B cell (primary cell): ENCODE results near the gene COL2A1. TPM values are rescaled to one million over a fixed set of nuclear protein-coding genes. Genes with fewer than 3 reads are reported as not detected.

Experiments used
- ATAC-seq: fragments of 200-7000 bp; cut with Tn5 transposase; one replicate; pipeline ENCODE4 v1.10.0; 2021; ENCODE audit warnings: low read depth, mild to moderate bottlenecking, moderate number of reproducible peaks, moderate library complexity
- CTCF ChIA-PET: fragments of 350-600 bp; sonication (Branson Sonifier 250); formaldehyde crosslinking; loops from one replicate; lab custom pipeline; 2021; ENCODE audit warnings: antibody characterized with exemption, inconsistent platforms; lab: Charles Lee
- POLR2A ChIA-PET: fragments of 350-600 bp; sonication (Branson Sonifier 250); formaldehyde crosslinking; loops from one replicate; lab custom pipeline; 2021; ENCODE audit warnings: antibody characterized with exemption; lab: Charles Lee
- DNase-seq: peaks from one replicate; pipeline ENCODE4 v3.0.0; 2013
- H2AFZ ChIP-seq: 2 replicates; pipeline ENCODE4 v1.6.1; 2012; ENCODE audit warnings: mild to moderate bottlenecking, low read depth, low read length; ENCODE audit not compliant: insufficient read depth, poor library complexity, severe bottlenecking
- H3K27ac ChIP-seq, 2 donors: 1 replicate in 1 of 2; 2 replicates in 1 of 2; pipeline ENCODE4 v1.5.1; 2012 to 2013; ENCODE audit warnings: low read length in 2 of 2, mild to moderate bottlenecking in 2 of 2, moderate library complexity in 1 of 2
- H3K27me3 ChIP-seq, 4 experiments: fragments of 200-600 bp in 1 of 4; sonication (generic) in 1 of 4; replicated peaks in 1 of 4; 1 replicate in 2 of 4; 2 replicates in 2 of 4; pipeline versions ENCODE4 v1.6.1 to v1.7.0; 2013 to 2016; ENCODE audit warnings: low read length in 3 of 4, mild to moderate bottlenecking in 2 of 4, mixed read lengths in 1 of 4, moderate library complexity in 1 of 4; ENCODE audit not compliant: insufficient read depth in 4 of 4, control insufficient read depth in 3 of 4; ENCODE audit errors: control extremely low read depth in 1 of 4
- H3K36me3 ChIP-seq, 2 experiments: replicated peaks in 1 of 2; 1 replicate in 1 of 2; 2 replicates in 1 of 2; pipeline versions ENCODE4 v1.6.1 to v1.7.1; 2013; ENCODE audit warnings: low read length in 1 of 2; ENCODE audit not compliant: insufficient read depth in 2 of 2, control insufficient read depth in 1 of 2; ENCODE audit errors: control extremely low read depth in 1 of 2, extremely low read depth in 1 of 2
- H3K4me1 ChIP-seq, 2 donors: fragments of 200-600 bp in 1 of 2; sonication (generic) in 1 of 2; 1 replicate in 1 of 2; 2 replicates in 1 of 2; pipeline versions ENCODE4 v1.5.1 to v1.6.1; 2013 to 2017; ENCODE audit warnings: low read length in 2 of 2; ENCODE audit not compliant: control insufficient read depth in 2 of 2, insufficient read depth in 2 of 2
- H3K4me2 ChIP-seq: replicated peaks from 2 replicates; pipeline ENCODE3; 2012; ENCODE audit warnings: mild to moderate bottlenecking, low read depth, low read length; ENCODE audit not compliant: poor library complexity, severe bottlenecking
- H3K4me3 ChIP-seq, 5 experiments: fragments of 200-600 bp in 1 of 5; sonication (generic) in 1 of 5; 1 replicate in 3 of 5; 2 replicates in 2 of 5; pipeline versions ENCODE4 v1.5.1 to v1.7.0; 2011 to 2016; ENCODE audit warnings: low read length in 4 of 5, mild to moderate bottlenecking in 4 of 5, low read depth in 2 of 5, control low read depth in 1 of 5, moderate library complexity in 1 of 5; ENCODE audit not compliant: insufficient read depth in 1 of 5; ENCODE audit errors: control extremely low read depth in 1 of 5, extremely low read depth in 1 of 5
- H3K79me2 ChIP-seq: fragments of 200-600 bp; sonication (generic); one replicate; pipeline ENCODE4 v1.6.0; 2016; ENCODE audit warnings: low read length; ENCODE audit not compliant: control insufficient read depth, insufficient read depth
- H3K9ac ChIP-seq: fragments of 200-600 bp; sonication (generic); 2 replicates; pipeline ENCODE4 v1.6.1; 2017; ENCODE audit warnings: mild to moderate bottlenecking, low read length, moderate library complexity
- H3K9me3 ChIP-seq, 3 donors: one replicate each; pipeline versions ENCODE4 v1.6.1 to v1.7.1; 2013; ENCODE audit warnings: low read length in 2 of 3; ENCODE audit not compliant: control insufficient read depth in 2 of 3, insufficient read depth in 1 of 3; ENCODE audit errors: control extremely low read depth in 1 of 3
- H4K20me1 ChIP-seq: 2 replicates; pipeline ENCODE4 v1.6.0; 2012; ENCODE audit warnings: mild to moderate bottlenecking, low read length; ENCODE audit not compliant: insufficient read depth, control insufficient read depth, poor library complexity, severe bottlenecking
- H3K27ac Mint-ChIP-seq: one replicate; pipeline ENCODE4 v1.8.0; 2021; ENCODE audit warnings: mixed read lengths
- H3K27me3 Mint-ChIP-seq: one replicate; pipeline ENCODE4 v1.8.0; 2021; ENCODE audit warnings: mixed read lengths
- H3K4me1 Mint-ChIP-seq: one replicate; pipeline ENCODE4 v1.8.0; 2021; ENCODE audit warnings: mixed read lengths
- H3K4me3 Mint-ChIP-seq: one replicate; pipeline ENCODE4 v1.8.0; 2021; ENCODE audit warnings: mixed read lengths
- H3K9me3 Mint-ChIP-seq: one replicate; pipeline ENCODE4 v1.8.0; 2022; ENCODE audit warnings: mixed read lengths; ENCODE audit not compliant: insufficient read depth
- EZH2 ChIP-seq: IDR thresholded peaks from 2 replicates; pipeline ENCODE4 v1.6.1; 2012; ENCODE audit warnings: borderline replicate concordance, low read depth, mild to moderate bottlenecking, moderate library complexity, low read length; ENCODE audit not compliant: insufficient read depth, poor library complexity, severe bottlenecking
- WGBS: methylation state at CpG from one replicate; pipeline ENCODE4 v1.1.5; 2013; ENCODE audit warnings: missing lambda C conversion rate; ENCODE audit not compliant: insufficient coverage; 5-methylcytosine and 5-hydroxymethylcytosine counted together
- intact Hi-C: fragments of 100-400 bp; cut with micrococcal nuclease; formaldehyde crosslinking; loops from one replicate; pipeline ENCODE4 v1.10.0; 2022
- polyA plus RNA-seq: library from polyadenylated mRNA; depleted of rRNA; stranded (reverse); fragments of >200 nt; gene quantifications from 2 replicates; pipeline ENCODE4 v1.2.3, GENCODE V29; 2012
- total RNA-seq, 2 donors: library from RNA; stranded (reverse); fragments of 120-200 nt in 1 of 2; gene quantifications; 1 replicate in 1 of 2; 2 replicates in 1 of 2; pipeline versions ENCODE4 v1.2.3 to v1.2.4, GENCODE V29; 2013 to 2022
- TF ChIP-seq, protein P1 (sequence below): fragments of 200-600 bp; IDR thresholded peaks from one replicate; pipeline ENCODE4 v1.8.0; 2022; ENCODE audit warnings: antibody characterized with exemption, mild to moderate bottlenecking

Gene COL2A1
- total and polyA plus RNA-seq, 2 donors (not counting 1 experiment from before 2014, with no cell fraction given): not detected

DNA sequence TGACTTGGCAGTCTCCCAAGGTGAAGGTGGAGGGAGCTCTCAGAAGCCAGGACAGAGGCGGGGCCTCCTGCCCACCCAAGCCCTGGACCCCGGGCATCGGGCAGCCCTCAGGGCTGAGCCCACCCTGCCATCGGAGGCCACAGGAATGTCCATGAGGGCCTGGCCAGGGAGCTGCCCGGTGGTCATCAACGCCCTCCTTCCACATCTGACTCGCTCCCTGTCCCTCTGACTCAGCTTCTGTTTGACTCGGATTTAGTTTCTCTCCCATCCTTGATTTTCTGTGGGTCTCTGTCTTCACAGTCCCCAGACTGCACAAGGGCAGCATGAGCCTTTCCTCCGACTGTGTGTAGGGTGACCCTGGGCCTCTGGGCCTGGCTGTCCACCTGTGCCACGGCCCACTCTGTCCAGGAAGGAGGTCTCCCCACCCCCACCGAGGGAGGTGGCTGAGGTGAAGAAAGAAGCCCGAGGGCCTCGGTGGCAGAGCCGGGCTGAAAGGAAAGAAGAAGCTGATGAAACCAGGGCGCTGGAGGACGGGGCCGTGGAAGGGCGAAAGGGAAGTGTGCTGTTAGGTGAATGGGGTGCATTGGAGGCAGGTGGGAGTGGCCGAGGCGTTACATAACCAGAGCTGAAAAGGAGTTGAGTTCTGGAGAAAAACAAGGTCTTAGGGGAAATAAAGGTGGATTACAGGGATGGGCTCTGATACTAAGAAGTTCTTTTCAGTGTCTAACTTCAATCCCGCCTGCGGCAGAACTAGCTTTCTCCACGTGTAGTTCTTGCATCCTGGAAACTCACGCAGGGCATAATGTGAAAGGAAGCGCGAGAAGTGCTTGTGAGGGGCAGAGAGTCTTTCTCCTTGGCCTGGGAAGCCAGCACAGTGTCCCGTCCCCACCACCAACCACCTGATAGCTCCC lies 57.6 kb downstream of the COL2A1 start:
- Mint-ChIP-seq H3K27me3 (peaks cover 24% of the 10 kb centered on the region), H3K9me3 (no peaks in the 10 kb centered on the region), H3K27ac (no peak overlapping the region), H3K4me3 (no peak overlapping the region), H3K4me1 (no peaks in the 10 kb centered on the region)
- no peak overlapping the region for H2AFZ ChIP-seq
- H3K27me3 ChIP-seq: peaks cover 0 to 14% (median 2%) of the 10 kb centered on the region in 4 experiments
- ATAC-seq (no peak), DNase-seq (no peak)
- CTCF ChIA-PET: interaction anchor here (0.9 to 1.2 kb wide), 3 partner anchors 17 to 211 kb away, joined by 3 to 4 read pairs (median 4); partner anchors contain the start of genes ASB8 and TMEM106C
- H3K9me3 ChIP-seq: peaks cover 0 to 9% (median 0%) of the 10 kb centered on the region in 3 donors
- intact Hi-C loops: no loop called here
- H3K9ac ChIP-seq: no peak overlapping the region
- peaks cover 0 to 4% of the 10 kb centered on the region in 2 donors for H3K4me1 ChIP-seq
- H3K4me3 ChIP-seq: no peak overlapping the region
- H3K79me2 ChIP-seq: no peaks in the 10 kb centered on the region
- no peaks in the 10 kb centered on the region for H4K20me1 ChIP-seq
- no peak for TF ChIP-seq EZH2
- TF ChIP-seq, protein P1, sequence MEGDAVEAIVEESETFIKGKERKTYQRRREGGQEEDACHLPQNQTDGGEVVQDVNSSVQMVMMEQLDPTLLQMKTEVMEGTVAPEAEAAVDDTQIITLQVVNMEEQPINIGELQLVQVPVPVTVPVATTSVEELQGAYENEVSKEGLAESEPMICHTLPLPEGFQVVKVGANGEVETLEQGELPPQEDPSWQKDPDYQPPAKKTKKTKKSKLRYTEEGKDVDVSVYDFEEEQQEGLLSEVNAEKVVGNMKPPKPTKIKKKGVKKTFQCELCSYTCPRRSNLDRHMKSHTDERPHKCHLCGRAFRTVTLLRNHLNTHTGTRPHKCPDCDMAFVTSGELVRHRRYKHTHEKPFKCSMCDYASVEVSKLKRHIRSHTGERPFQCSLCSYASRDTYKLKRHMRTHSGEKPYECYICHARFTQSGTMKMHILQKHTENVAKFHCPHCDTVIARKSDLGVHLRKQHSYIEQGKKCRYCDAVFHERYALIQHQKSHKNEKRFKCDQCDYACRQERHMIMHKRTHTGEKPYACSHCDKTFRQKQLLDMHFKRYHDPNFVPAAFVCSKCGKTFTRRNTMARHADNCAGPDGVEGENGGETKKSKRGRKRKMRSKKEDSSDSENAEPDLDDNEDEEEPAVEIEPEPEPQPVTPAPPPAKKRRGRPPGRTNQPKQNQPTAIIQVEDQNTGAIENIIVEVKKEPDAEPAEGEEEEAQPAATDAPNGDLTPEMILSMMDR: no peak
- no peak overlapping the region for H3K4me2 ChIP-seq
- WGBS: 53% methylated on average over 26 of the region's 27 CpGs
- POLR2A ChIA-PET: no interaction called here
- H3K36me3 ChIP-seq: no peaks in the 10 kb centered on the region
- H3K27ac ChIP-seq: no peak overlapping the region

DNA sequence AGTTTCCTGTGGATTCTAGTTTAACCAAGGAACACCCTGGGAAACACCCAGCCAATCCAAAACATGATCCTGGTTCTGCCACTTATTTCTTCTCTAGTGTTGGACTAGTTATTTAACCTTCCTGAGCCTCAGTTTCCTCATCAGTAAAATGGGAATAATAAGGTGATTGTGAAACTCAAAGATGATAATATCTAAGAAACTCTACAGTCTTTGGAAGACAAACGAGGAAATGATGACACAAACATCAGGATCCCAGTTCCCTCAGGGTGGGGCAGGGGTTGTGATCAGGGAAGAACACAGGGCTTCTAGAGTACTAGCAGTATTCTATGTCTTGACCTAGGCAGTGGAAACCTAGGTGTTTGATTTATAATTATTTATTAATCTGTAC lies 58.9 kb downstream of the COL2A1 start:
- POLR2A ChIA-PET: no interaction called here

More for the DNA sequence above, 58.9 kb downstream of the COL2A1 start:
- H3K36me3 ChIP-seq: no peaks in the 10 kb centered on the region
- no CpG with 5 or more reads among the region's 1 CpG for WGBS
- no peaks in the 10 kb centered on the region for H3K79me2 ChIP-seq
- H3K4me2 ChIP-seq: no peak overlapping the region
- peaks cover 0 to 9% (median 0%) of the 10 kb centered on the region in 3 donors for H3K9me3 ChIP-seq
- H3K9ac ChIP-seq: no peak overlapping the region
- H3K27ac ChIP-seq: no peak overlapping the region
- no peak for DNase-seq
- H3K4me1 ChIP-seq: peaks cover 0 to 4% of the 10 kb centered on the region in 2 donors
- Mint-ChIP-seq H3K4me3 (no peak overlapping the region), H3K9me3 (no peaks in the 10 kb centered on the region), H3K27ac (no peak overlapping the region), H3K4me1 (peaks cover 2% of the 10 kb centered on the region), H3K27me3 (peaks cover 33% of the 10 kb centered on the region)
- ATAC-seq: no peak
- peaks cover 0 to 11% (median 4%) of the 10 kb centered on the region in 4 experiments for H3K27me3 ChIP-seq
- no peaks in the 10 kb centered on the region for H4K20me1 ChIP-seq
- TF ChIP-seq EZH2: no peak
- TF ChIP-seq, protein P1: no peak
- intact Hi-C loops: no loop called here
- H3K4me3 ChIP-seq: no peak overlapping the region
- CTCF ChIA-PET: no interaction called here
- H2AFZ ChIP-seq: no peak overlapping the region
